Liver (tissue), 9 donors: ENCODE results near the gene C8G. TPM values are rescaled to one million over a fixed set of nuclear protein-coding genes. Genes with fewer than 3 reads are reported as not detected.
A peak's percentile ranks its signal among the peaks of the same experiment; 100 is the strongest.

ENCODE experiments used
- DNase-seq: peaks from one replicate; pipeline ENCODE4 v3.0.0-alpha.2; 2017; ENCODE audit warnings: low spot score
- H3K27ac ChIP-seq, 2 donors: one replicate each; pipeline ENCODE4 v1.7.0; 2013; ENCODE audit warnings: inconsistent platforms in 2 of 2, low read length in 2 of 2, control low read depth in 1 of 2, low read depth in 1 of 2, mild to moderate bottlenecking in 1 of 2
- H3K27me3 ChIP-seq, 4 donors: one replicate each; pipeline versions ENCODE4 v1.6.1 to v1.7.0; 2013; ENCODE audit warnings: low read length in 3 of 4, inconsistent platforms in 1 of 4, mild to moderate bottlenecking in 1 of 4, moderate library complexity in 1 of 4; ENCODE audit not compliant: control insufficient read depth in 4 of 4, insufficient read depth in 4 of 4
- H3K36me3 ChIP-seq, 4 donors: one replicate each; pipeline versions ENCODE4 v1.6.1 to v1.7.0; 2013; ENCODE audit warnings: low read length in 3 of 4, mild to moderate bottlenecking in 3 of 4, low read depth in 1 of 4, moderate library complexity in 1 of 4; ENCODE audit not compliant: control insufficient read depth in 4 of 4, insufficient read depth in 3 of 4
- H3K4me1 ChIP-seq, 4 donors: one replicate each; pipeline versions ENCODE4 v1.6.1 to v1.7.0; 2013; ENCODE audit warnings: low read length in 3 of 4, mild to moderate bottlenecking in 3 of 4, moderate library complexity in 1 of 4; ENCODE audit not compliant: control insufficient read depth in 4 of 4, insufficient read depth in 4 of 4
- H3K4me3 ChIP-seq, 3 donors: one replicate each; pipeline versions ENCODE4 v1.6.1 to v1.7.0; 2013; ENCODE audit warnings: low read length in 3 of 3, control low read depth in 1 of 3, low read depth in 1 of 3, mild to moderate bottlenecking in 1 of 3
- H3K9ac ChIP-seq, 2 donors: one replicate each; pipeline ENCODE4 v1.7.0; 2013; ENCODE audit warnings: low read length in 2 of 2, mild to moderate bottlenecking in 2 of 2, moderate library complexity in 2 of 2, control low read depth in 1 of 2, low read depth in 1 of 2
- H3K9me3 ChIP-seq, 4 donors: one replicate each; pipeline versions ENCODE4 v1.6.1 to v1.7.0; 2013; ENCODE audit warnings: low read length in 3 of 4; ENCODE audit not compliant: control insufficient read depth in 4 of 4
- CTCF ChIP-seq: fragments of 150-350 bp; IDR thresholded peaks from 2 replicates; pipeline ENCODE4 v1.5.1; 2017; ENCODE audit warnings: improper control_type of control experiment, low read depth, low read length; ENCODE audit not compliant: missing input control
- FOXA1 ChIP-seq: IDR thresholded peaks from 2 replicates; pipeline ENCODE4 v1.6.1; 2016; ENCODE audit warnings: antibody characterized with exemption
- GABPA ChIP-seq, 2 donors: IDR thresholded peaks in 1 of 2; conservative IDR thresholded peaks in 1 of 2; 2 replicates each; pipeline ENCODE4 v1.6.1; 2016; ENCODE audit warnings: antibody characterized with exemption in 2 of 2, mild to moderate bottlenecking in 1 of 2, moderate library complexity in 1 of 2
- HNF4A ChIP-seq, 2 donors: conservative IDR thresholded peaks; 2 replicates each; pipeline ENCODE4 v1.6.1; 2016; ENCODE audit warnings: antibody characterized with exemption in 2 of 2, mild to moderate bottlenecking in 2 of 2
- JUND ChIP-seq, 2 donors: IDR thresholded peaks; 2 replicates each; pipeline ENCODE4 v1.6.1; 2016; ENCODE audit warnings: antibody characterized with exemption in 2 of 2
- MAX ChIP-seq: IDR thresholded peaks from 2 replicates; pipeline ENCODE4 v1.6.1; 2016; ENCODE audit warnings: antibody characterized with exemption
- NR2F2 ChIP-seq: IDR thresholded peaks from 2 replicates; pipeline ENCODE4 v1.6.1; 2016; ENCODE audit warnings: antibody characterized with exemption
- RAD21 ChIP-seq, 2 donors: IDR thresholded peaks; 2 replicates each; pipeline ENCODE4 v1.6.1; 2016; ENCODE audit warnings: antibody characterized with exemption in 2 of 2, mild to moderate bottlenecking in 2 of 2
- REST ChIP-seq: IDR thresholded peaks from 2 replicates; pipeline ENCODE4 v1.6.1; 2016; ENCODE audit warnings: antibody characterized with exemption, mild to moderate bottlenecking
- RXRA ChIP-seq, 2 donors: IDR thresholded peaks; 2 replicates each; pipeline ENCODE4 v1.6.1; 2017 to 2018; ENCODE audit warnings: antibody characterized with exemption in 2 of 2, mild to moderate bottlenecking in 1 of 2
- SP1 ChIP-seq: IDR thresholded peaks from 2 replicates; pipeline ENCODE4 v1.6.1; 2018; ENCODE audit warnings: antibody characterized with exemption, mild to moderate bottlenecking
- WGBS: extraction: QIAGEN DNeasy Blood & Tissue Kit; methylation state at CpG from one replicate; pipeline ENCODE4 v1.1.7; 2013; 5-methylcytosine and 5-hydroxymethylcytosine counted together
- polyA plus RNA-seq, 2 donors: library from polyadenylated mRNA; stranded (reverse) in 1 of 2; unstranded in 1 of 2; fragments of 200-250 nt in 1 of 2; fragments of >200 nt in 1 of 2; fragmentation: Nextera tagmentation in 1 of 2; extraction: Ambion mirVana in 1 of 2; gene quantifications; one replicate each; pipeline versions ENCODE4 v1.2.1 to v1.2.3, GENCODE V29; 2013 to 2015
- total RNA-seq, 2 donors: library from RNA; depleted of rRNA; stranded (reverse); fragments of >200 nt; gene quantifications; one replicate each; pipeline ENCODE4 v1.2.3, GENCODE V29; 2014
- donor health status: healthy.
- donor health status: healthy.
- donor health status: healthy.
- donor health status: healthy.
- donor health status: healthy.

Gene C8G
- total and polyA plus RNA-seq, 4 donors: 25.1 to 1,117 (median 607) TPM

GRCh38 chr9:136941231-136942111, 3.6 kb upstream of the C8G start (continued):
- TF ChIP-seq REST (no peak), RXRA (IDR thresholded peaks at IDR 0.05) (no peak), HNF4A (conservative IDR thresholded peaks at IDR 0.05) (no peak)

GRCh38 chr9:136942112-136942880, 2.7 kb upstream of the C8G start:
- H3K27me3 ChIP-seq: no peaks in the 10 kb centered on the region
- no peak overlapping the region for H3K9ac ChIP-seq
- no peaks in the 10 kb centered on the region for H3K9me3 ChIP-seq
- no peak for DNase-seq
- H3K27ac ChIP-seq: peak overlapping the region; percentile 8 to 82
- H3K36me3 ChIP-seq: peaks cover 0 to 14% (median 9%) of the 10 kb centered on the region in 4 donors
- TF ChIP-seq NR2F2 (no peak), RXRA (IDR thresholded peaks at IDR 0.05) (no peak), FOXA1 (no peak), SP1 (no peak)
- 86% methylated on average over 60 of the region's 60 CpGs for WGBS
- H3K4me3 ChIP-seq: no peak overlapping the region
- H3K4me1 ChIP-seq: peaks cover 21 to 75% (median 45%) of the 10 kb centered on the region in 4 donors

- Histone ChIP-seq H3K9ac (no peak overlapping the region), H3K4me3 (peak overlapping the region in 1 of 3 donors; percentile 91), H3K4me1 (peaks cover 21 to 75% (median 48%) of the 10 kb centered on the region in 4 donors), H3K9me3 (no peaks in the 10 kb centered on the region), H3K27me3 (no peaks in the 10 kb centered on the region), H3K36me3 (peaks cover 0 to 14% (median 9%) of the 10 kb centered on the region in 4 donors), H3K27ac (peak overlapping the region; percentile 9 to 82)
- TF ChIP-seq GABPA (IDR thresholded peaks at IDR 0.05 in 1 of 2, conservative IDR thresholded peaks at IDR 0.05 in 1 of 2): no peak
- TF ChIP-seq NR2F2: no peak
- no peak for TF ChIP-seq MAX
- TF ChIP-seq JUND (IDR thresholded peaks at IDR 0.05): no peak
- TF ChIP-seq RXRA (IDR thresholded peaks at IDR 0.05): no peak
- TF ChIP-seq RAD21 (IDR thresholded peaks at IDR 0.05): no peak
- no peak for TF ChIP-seq CTCF
- DNase-seq: no peak
- 76% methylated on average over 16 of the region's 16 CpGs for WGBS
Observed at GRCh38 chr9:136942881-136943230, 2.2 kb upstream of the C8G start.
